ENCODE measurements around the gene TNF. TPM values are rescaled to one million over a fixed set of nuclear protein-coding genes. Genes with fewer than 3 reads are reported as not detected.

The TNF gene
- total and polyA plus RNA-seq, 2 donors (not counting 3 experiments of a cell fraction or from before 2014, with no cell fraction given) = not detected

GRCh38 chr6:31540640-31541039 lies 34.7 kb upstream of the TNF start:
- H3K4me1 ChIP-seq (ENCODE audit: control insufficient read depth, extremely low read depth, insufficient read depth, low read length) = peaks cover 27% of the 10 kb centered on the region
- no peaks in the 10 kb centered on the region for H3K9me3 ChIP-seq (replicated peaks; ENCODE audit: control insufficient read depth, insufficient read depth, low read length)
- H2AFZ ChIP-seq (ENCODE audit: low read depth, low read length) = no peak overlapping the region
- H3K4me3 ChIP-seq (replicated peaks in 1 of 3; ENCODE audit: insufficient read depth in 1 of 3, low read depth in 1 of 3, low read length in 3 of 3) = peak overlapping the region; percentile 59 to 95 (median 80)
- no peak for DNase-seq (ENCODE audit: low read depth, low spot score)
- dilution Hi-C loops (cut with MboI; ENCODE audit: extremely low pct_ligation_motif_present, low sequenced_read_pairs) (no loop called here), intact Hi-C loops (cut with micrococcal nuclease) (loop anchor here (10.0 kb wide), 1 partner anchor 194 kb away; the partner anchor contains the start of gene CLIC1)
- H3K36me3 ChIP-seq (ENCODE audit: control insufficient read depth in 2 of 2, extremely low read depth in 1 of 2, insufficient read depth in 2 of 2, low read length in 2 of 2) = peaks cover 22 to 36% of the 10 kb centered on the region in 2 experiments
- peak overlapping the region; percentile 92 for H3K4me2 ChIP-seq (ENCODE audit: insufficient read depth, low read length)
- peaks cover 59% of the 10 kb centered on the region for H3K79me2 ChIP-seq (ENCODE audit: control insufficient read depth, insufficient read depth, low read length)
- no peak for TF ChIP-seq EZH2 (IDR thresholded peaks at IDR 0.05; ENCODE audit: borderline replicate concordance, low read depth, low read length, severe bottlenecking)
- H3K9ac ChIP-seq (replicated peaks; ENCODE audit: extremely low read depth, insufficient read depth, low read length) = peak overlapping the region; percentile 98
- ChIA-PET POLR2A (interaction anchor here (0.9 kb wide), 1 partner anchor 13 kb away, joined by 4 read pairs; the partner anchor contains the start of gene MCCD1), CTCF (interaction anchor here (1.1 to 3.5 kb wide), 5 partner anchors 10 to 82 kb away, joined by 3 to 21 read pairs (median 13); no protein-coding TSS in a partner anchor)
- no peaks in the 10 kb centered on the region for H3K9me1 ChIP-seq (replicated peaks; ENCODE audit: control insufficient read depth, extremely low read depth, insufficient read depth, low read length)
- no peaks in the 10 kb centered on the region for H3K27me3 ChIP-seq (ENCODE audit: control insufficient read depth in 2 of 2, insufficient read depth in 2 of 2, low read length in 2 of 2)
- BruUV-seq (replicated peaks) = no TSS peak
- H3K27ac ChIP-seq (ENCODE audit: insufficient read depth, low read depth, low read length) = peak overlapping the region; percentile 85
- peaks cover 7% of the 10 kb centered on the region for H4K20me1 ChIP-seq (replicated peaks; ENCODE audit: control insufficient read depth, extremely low read depth, insufficient read depth, low read length)
- FAIRE-seq = no peak

GRCh38 chr6:31541059-31541657 lies 34.2 kb upstream of the TNF start:
- POLR2A ChIA-PET = interaction anchor here (0.8 to 1.2 kb wide), 7 partner anchors 8 to 1431 kb away, joined by 3 to 6 read pairs (median 4); partner anchors contain the start of gene MCCD1
- Histone ChIP-seq H3K27ac (ENCODE audit: insufficient read depth, low read depth, low read length) (peak overlapping the region; percentile 85), H3K9me1 (replicated peaks; ENCODE audit: control insufficient read depth, extremely low read depth, insufficient read depth, low read length) (no peaks in the 10 kb centered on the region), H3K9ac (replicated peaks; ENCODE audit: extremely low read depth, insufficient read depth, low read length) (peak overlapping the region; percentile 98), H4K20me1 (replicated peaks; ENCODE audit: control insufficient read depth, extremely low read depth, insufficient read depth, low read length) (peaks cover 7% of the 10 kb centered on the region), H3K36me3 (ENCODE audit: control insufficient read depth in 2 of 2, extremely low read depth in 1 of 2, insufficient read depth in 2 of 2, low read length in 2 of 2) (peaks cover 17 to 30% of the 10 kb centered on the region in 2 experiments), H3K4me3 (replicated peaks in 1 of 3; ENCODE audit: insufficient read depth in 1 of 3, low read depth in 1 of 3, low read length in 3 of 3) (peak overlapping the region; percentile 59 to 95 (median 80)), H2AFZ (ENCODE audit: low read depth, low read length) (no peak overlapping the region), H3K27me3 (ENCODE audit: control insufficient read depth in 2 of 2, insufficient read depth in 2 of 2, low read length in 2 of 2) (no peaks in the 10 kb centered on the region), H3K9me3 (replicated peaks; ENCODE audit: control insufficient read depth, insufficient read depth, low read length) (no peaks in the 10 kb centered on the region), H3K4me2 (ENCODE audit: insufficient read depth, low read length) (peak overlapping the region; percentile 92), H3K4me1 (ENCODE audit: control insufficient read depth, extremely low read depth, insufficient read depth, low read length) (peaks cover 27% of the 10 kb centered on the region), H3K79me2 (ENCODE audit: control insufficient read depth, insufficient read depth, low read length) (peaks cover 53% of the 10 kb centered on the region)
- intact Hi-C loops (cut with micrococcal nuclease) = loop anchor here (10.0 kb wide), 1 partner anchor 194 kb away; the partner anchor contains the start of gene CLIC1
- DNase-seq (ENCODE audit: low read depth, low spot score) = no peak
- CTCF ChIA-PET = interaction anchor here (0.8 to 31.0 kb wide), 10 partner anchors 10 to 119 kb away, joined by 3 to 1517 read pairs (median 4); partner anchors contain the start of genes C6orf47, LST1, LTB and NCR3
- dilution Hi-C loops (cut with MboI; ENCODE audit: extremely low pct_ligation_motif_present, low sequenced_read_pairs) = no loop called here
- TSS peak; percentile 65 for BruUV-seq (replicated peaks)
- FAIRE-seq = peak; percentile 59
- TF ChIP-seq CTCF (IDR thresholded peaks at IDR 0.05; ENCODE audit: extremely low read depth in 1 of 2, insufficient read depth in 1 of 2, low read depth in 1 of 2, low read length in 2 of 2) = no peak
- TF ChIP-seq POLR2AphosphoS5 (IDR thresholded peaks at IDR 0.05; ENCODE audit: insufficient read depth, low read depth, low read length) = no peak

Measured in endothelial cell of umbilical vein (primary cell).